Mucosa of stomach (tissue), 1 donor: Measurements from ENCODE around the gene STN1.

ENCODE experiments used
- H3K27me3 ChIP-seq: one replicate; pipeline ENCODE4 v1.7.0; 2013; ENCODE audit warnings: mild to moderate bottlenecking, low read length; ENCODE audit not compliant: control insufficient read depth, insufficient read depth
- H3K36me3 ChIP-seq: one replicate; pipeline ENCODE4 v1.7.0; 2013; ENCODE audit warnings: low read length; ENCODE audit not compliant: control insufficient read depth, insufficient read depth
- H3K4me1 ChIP-seq: one replicate; pipeline ENCODE4 v1.7.0; 2013; ENCODE audit warnings: mild to moderate bottlenecking, low read length; ENCODE audit not compliant: control insufficient read depth, insufficient read depth
- H3K4me3 ChIP-seq: one replicate; pipeline ENCODE4 v1.7.0; 2013; ENCODE audit warnings: low read length
- H3K9ac ChIP-seq: one replicate; pipeline ENCODE4 v1.7.0; 2013; ENCODE audit warnings: mild to moderate bottlenecking, low read length, moderate library complexity
- H3K9me3 ChIP-seq: one replicate; pipeline ENCODE4 v1.7.0; 2013; ENCODE audit warnings: mild to moderate bottlenecking, low read length, moderate library complexity; ENCODE audit not compliant: control insufficient read depth
- donor health status: Pancreatic carcinoma.

The STN1 gene

DNA sequence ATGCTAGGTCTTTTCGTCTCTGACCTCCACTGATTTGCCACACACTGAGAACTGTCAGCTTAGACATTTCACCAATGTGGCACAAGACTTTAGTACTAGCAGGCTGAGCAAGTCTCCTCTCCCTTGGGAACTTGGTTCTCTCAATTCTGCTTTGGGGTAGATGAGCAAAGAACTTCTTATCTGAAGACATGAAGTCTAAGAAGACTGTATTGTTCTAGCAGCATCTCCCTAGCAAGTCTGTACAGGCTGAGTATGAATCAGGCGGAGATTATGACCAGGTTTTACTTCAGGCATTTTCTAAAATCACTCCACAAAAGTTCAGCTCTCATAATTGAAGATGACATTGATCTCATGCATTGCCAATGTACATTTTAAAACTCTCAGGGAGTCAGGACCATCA lies 23.8 kb upstream of the STN1 start:
- Histone ChIP-seq H3K4me1 (no peaks in the 10 kb centered on the region), H3K9ac (no peak overlapping the region), H3K4me3 (no peak overlapping the region), H3K9me3 (no peaks in the 10 kb centered on the region), H3K27me3 (no peaks in the 10 kb centered on the region), H3K36me3 (no peaks in the 10 kb centered on the region)

GRCh38 chr10:103939522-103939921 lies 21.5 kb upstream of the STN1 start:
- Histone ChIP-seq H3K9me3 (no peaks in the 10 kb centered on the region), H3K36me3 (no peaks in the 10 kb centered on the region), H3K4me1 (no peaks in the 10 kb centered on the region), H3K4me3 (no peak overlapping the region), H3K27me3 (no peaks in the 10 kb centered on the region), H3K9ac (no peak overlapping the region)

GRCh38 chr10:103936022-103936421 lies 18.0 kb upstream of the STN1 start:
- H3K27me3 ChIP-seq: no peaks in the 10 kb centered on the region

GRCh38 chr10:103934308-103934707 lies 16.3 kb upstream of the STN1 start:
- no peaks in the 10 kb centered on the region for H3K27me3 ChIP-seq
- no peaks in the 10 kb centered on the region for H3K9me3 ChIP-seq
- H3K4me3 ChIP-seq: no peak overlapping the region

More at GRCh38 chr10:103936022-103936421, 18.0 kb upstream of the STN1 start:
- Histone ChIP-seq H3K4me1 (peaks cover 16% of the 10 kb centered on the region), H3K9ac (no peak overlapping the region), H3K9me3 (no peaks in the 10 kb centered on the region), H3K36me3 (no peaks in the 10 kb centered on the region), H3K4me3 (no peak overlapping the region)

GRCh38 chr10:103933557-103934121 lies 15.7 kb upstream of the STN1 start:
- H3K4me3 ChIP-seq: no peak overlapping the region
- H3K4me1 ChIP-seq: peaks cover 25% of the 10 kb centered on the region
- no peak overlapping the region for H3K9ac ChIP-seq
- H3K27me3 ChIP-seq: no peaks in the 10 kb centered on the region
- no peaks in the 10 kb centered on the region for H3K9me3 ChIP-seq
- no peaks in the 10 kb centered on the region for H3K36me3 ChIP-seq

More at GRCh38 chr10:103934308-103934707, 16.3 kb upstream of the STN1 start:
- Histone ChIP-seq H3K36me3 (no peaks in the 10 kb centered on the region), H3K9ac (no peak overlapping the region), H3K4me1 (peaks cover 20% of the 10 kb centered on the region)

DNA sequence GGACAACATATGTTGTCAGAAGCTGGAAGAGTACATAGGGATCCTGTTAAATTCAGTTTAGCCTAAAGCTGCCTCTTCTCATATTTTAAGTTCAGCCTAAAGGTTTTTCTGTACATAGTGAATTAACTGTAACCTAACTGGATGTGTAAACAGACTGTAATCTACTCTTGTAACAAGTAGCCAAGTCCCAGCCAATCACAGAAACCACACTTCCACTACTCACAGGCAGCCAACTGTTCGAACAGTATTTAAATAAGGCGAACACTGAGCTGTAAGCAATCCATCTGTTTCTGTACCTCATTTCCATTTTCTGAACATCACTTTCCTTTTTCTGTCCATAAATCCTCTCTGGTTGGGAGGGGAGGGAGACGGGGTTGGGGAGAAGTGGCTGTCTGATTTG lies 15.0 kb upstream of the STN1 start:
- peaks cover 25% of the 10 kb centered on the region for H3K4me1 ChIP-seq
- no peak overlapping the region for H3K4me3 ChIP-seq
- H3K36me3 ChIP-seq: no peaks in the 10 kb centered on the region
- no peak overlapping the region for H3K9ac ChIP-seq
- no peaks in the 10 kb centered on the region for H3K9me3 ChIP-seq
- H3K27me3 ChIP-seq: no peaks in the 10 kb centered on the region

DNA sequence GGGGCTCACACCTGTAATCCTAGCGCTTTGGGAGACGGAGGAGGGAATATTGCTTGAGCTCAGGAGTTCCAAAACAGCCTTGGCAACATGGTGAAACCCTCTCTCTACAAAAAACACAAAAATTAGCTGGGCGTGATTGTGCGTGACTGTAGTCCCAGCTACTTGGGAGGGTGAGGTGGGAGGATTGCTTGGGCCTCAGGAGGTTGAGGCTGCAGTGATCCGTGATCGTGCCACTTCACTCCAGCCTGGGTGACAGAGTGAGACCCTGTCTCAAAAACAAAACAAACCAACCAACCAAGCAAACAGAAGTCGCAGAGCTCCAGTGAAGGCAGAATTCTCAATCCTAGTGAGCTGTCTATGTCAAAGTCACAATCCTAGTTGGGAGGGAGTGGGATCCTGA lies 14.3 kb upstream of the STN1 start:
- Histone ChIP-seq H3K9ac (no peak overlapping the region), H3K9me3 (no peaks in the 10 kb centered on the region), H3K27me3 (no peaks in the 10 kb centered on the region), H3K4me3 (no peak overlapping the region), H3K36me3 (no peaks in the 10 kb centered on the region), H3K4me1 (peaks cover 25% of the 10 kb centered on the region)

DNA sequence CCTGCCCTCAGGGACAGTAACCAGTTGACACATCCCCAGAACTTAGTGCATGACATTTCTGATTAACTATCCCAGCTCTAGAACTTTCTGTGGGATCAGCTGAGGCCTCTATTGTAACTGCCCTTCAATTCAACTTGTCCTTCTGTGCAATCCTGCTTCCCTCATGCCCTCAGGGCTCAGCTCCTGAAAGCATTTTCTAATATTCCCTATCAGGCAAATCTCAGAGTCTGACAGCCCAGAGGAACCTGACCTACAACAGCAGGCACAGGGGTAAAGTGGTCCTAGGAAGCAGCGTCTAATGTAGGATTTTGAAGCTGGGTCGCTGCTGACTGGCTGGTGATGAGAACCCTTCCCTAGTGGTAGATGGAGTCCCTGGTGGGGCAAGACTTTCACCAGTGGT lies 13.6 kb upstream of the STN1 start:
- no peaks in the 10 kb centered on the region for H3K36me3 ChIP-seq
- H3K9me3 ChIP-seq: no peaks in the 10 kb centered on the region
- H3K27me3 ChIP-seq: no peaks in the 10 kb centered on the region
- peaks cover 25% of the 10 kb centered on the region for H3K4me1 ChIP-seq
- H3K4me3 ChIP-seq: no peak overlapping the region
- no peak overlapping the region for H3K9ac ChIP-seq

- Histone ChIP-seq H3K36me3 (no peaks in the 10 kb centered on the region), H3K27me3 (no peaks in the 10 kb centered on the region), H3K9me3 (no peaks in the 10 kb centered on the region), H3K4me1 (peaks cover 25% of the 10 kb centered on the region), H3K9ac (no peak overlapping the region), H3K4me3 (no peak overlapping the region)
These were observed 12.9 kb upstream of the STN1 start for GRCh38 chr10:103930881-103931280.

DNA sequence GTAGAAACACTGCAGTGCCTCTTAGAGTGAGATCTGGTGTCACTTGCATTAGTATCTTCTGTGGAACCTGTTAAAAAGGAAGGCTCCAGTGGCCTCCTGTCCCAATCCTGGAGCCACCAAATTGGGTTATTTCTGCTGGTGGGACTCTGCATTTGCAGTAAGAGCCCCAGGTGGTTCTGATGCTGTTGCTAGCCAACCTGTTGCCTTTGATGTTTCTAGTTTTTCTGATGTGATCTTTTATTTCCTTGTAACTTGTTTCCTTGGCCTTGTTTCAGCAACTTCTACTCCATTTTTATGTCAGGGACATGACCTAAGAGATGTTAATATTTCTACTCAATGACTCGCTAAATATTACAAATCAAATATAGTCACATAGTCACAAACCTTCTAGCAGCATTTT lies 12.5 kb upstream of the STN1 start:
- Histone ChIP-seq H3K4me1 (peaks cover 25% of the 10 kb centered on the region), H3K4me3 (no peak overlapping the region), H3K9me3 (no peaks in the 10 kb centered on the region), H3K9ac (no peak overlapping the region), H3K27me3 (no peaks in the 10 kb centered on the region), H3K36me3 (no peaks in the 10 kb centered on the region)

DNA sequence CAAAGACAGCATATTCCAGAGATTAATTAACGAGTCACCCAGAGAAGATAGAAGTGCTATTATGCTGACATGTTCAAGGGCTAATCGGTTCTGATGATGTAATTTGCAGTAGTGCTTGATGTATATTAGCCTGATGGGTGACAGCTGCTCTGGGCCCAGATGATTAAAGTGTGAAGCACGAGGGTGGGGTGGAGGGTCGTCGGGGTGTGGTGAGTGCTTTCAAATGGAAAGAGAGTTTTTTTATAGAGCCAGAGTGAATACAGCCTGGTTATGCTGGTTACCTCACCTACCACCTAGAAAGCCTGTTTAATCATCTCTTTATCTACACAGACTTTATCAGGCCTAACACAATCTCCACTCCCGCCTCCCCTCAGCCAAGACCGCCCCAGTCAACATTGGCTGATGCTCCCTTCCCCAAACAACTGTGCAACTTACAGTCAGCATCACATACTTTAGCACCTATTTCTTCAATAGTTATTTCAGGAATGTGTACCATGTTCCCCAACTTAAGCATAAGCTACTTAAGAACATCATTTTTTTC lies 11.5 kb upstream of the STN1 start:
- H3K9me3 ChIP-seq: no peaks in the 10 kb centered on the region
- no peaks in the 10 kb centered on the region for H3K36me3 ChIP-seq
- peaks cover 25% of the 10 kb centered on the region for H3K4me1 ChIP-seq
- H3K9ac ChIP-seq: no peak overlapping the region
- H3K4me3 ChIP-seq: no peak overlapping the region
- H3K27me3 ChIP-seq: no peaks in the 10 kb centered on the region

GRCh38 chr10:103928784-103929183 lies 10.8 kb upstream of the STN1 start:
- no peak overlapping the region for H3K4me3 ChIP-seq
- H3K9ac ChIP-seq: no peak overlapping the region
- peaks cover 23% of the 10 kb centered on the region for H3K4me1 ChIP-seq
- no peaks in the 10 kb centered on the region for H3K36me3 ChIP-seq
- H3K9me3 ChIP-seq: no peaks in the 10 kb centered on the region
- H3K27me3 ChIP-seq: no peaks in the 10 kb centered on the region
